HEK293 (cell line): Measurements from ENCODE around the gene IFI27L2.

ENCODE experiments used
- CTCF ChIA-PET: fragments of 350-600 bp; formaldehyde crosslinking; extraction: SDS; loops from one replicate; lab custom pipeline; 2021; ENCODE audit warnings: antibody characterized with exemption; lab: Yijun Ruan, JAX
- POLR2A ChIA-PET: fragments of 300-600 bp; formaldehyde crosslinking; extraction: SDS; loops from one replicate; lab custom pipeline; 2020; ENCODE audit warnings: antibody characterized with exemption, inconsistent platforms; lab: Yijun Ruan, JAX
- H3K27ac ChIP-seq: fragments of 200-500 bp; sonication (Bioruptor generic); 2 replicates; pipeline ENCODE4 v1.5.1; 2014; ENCODE audit warnings: low read depth, low read length, control low read depth, inconsistent platforms; ENCODE audit errors: extremely low read depth
- H3K36me3 ChIP-seq, 2 experiments: fragments of 200-500 bp in 1 of 2; sonication (Bioruptor generic) in 1 of 2; 1 replicate in 1 of 2; 2 replicates in 1 of 2; pipeline ENCODE4 v1.5.1; 2014 to 2017; ENCODE audit warnings: inconsistent platforms in 2 of 2, low read length in 2 of 2; ENCODE audit not compliant: control insufficient read depth in 2 of 2, insufficient read depth in 1 of 2
- H3K4me1 ChIP-seq: fragments of 200-500 bp; sonication (Bioruptor generic); 2 replicates; pipeline ENCODE4 v1.5.1; 2014; ENCODE audit warnings: mild to moderate bottlenecking, low read length, inconsistent platforms; ENCODE audit not compliant: control insufficient read depth, insufficient read depth
- H3K4me3 ChIP-seq: 2 replicates; pipeline ENCODE4 v1.5.1; 2011; ENCODE audit warnings: low read depth, mild to moderate bottlenecking, control low read depth, low read length, moderate library complexity
- H3K9me3 ChIP-seq: fragments of 200-500 bp; sonication (Bioruptor generic); 2 replicates; pipeline ENCODE4 v1.5.1; 2014; ENCODE audit warnings: low read depth, low read length, inconsistent platforms; ENCODE audit not compliant: control insufficient read depth, insufficient read depth
- BCL11B ChIP-seq: fragments of 450-650 bp; formaldehyde crosslinking; IDR thresholded peaks from 2 replicates; pipeline ENCODE4 v1.5.1; 2016; ENCODE audit warnings: low read depth, missing biosample characterization, missing genetic modification characterization
- FEZF1 ChIP-seq: fragments of 450-650 bp; formaldehyde crosslinking; IDR thresholded peaks from 2 replicates; pipeline ENCODE4 v1.5.1; 2016; ENCODE audit warnings: missing biosample characterization, missing genetic modification characterization
- GLI2 ChIP-seq: fragments of 450-650 bp; formaldehyde crosslinking; IDR thresholded peaks from 2 replicates; pipeline ENCODE4; 2017; ENCODE audit warnings: missing biosample characterization, missing genetic modification characterization, low read depth, borderline replicate concordance
- HOXD13 ChIP-seq: sonication (generic); formaldehyde crosslinking; IDR thresholded peaks from 2 replicates; pipeline ENCODE4 v1.8.0; 2022; ENCODE audit warnings: missing genetic modification reagents, borderline replicate concordance
- MZF1 ChIP-seq: fragments of 450-650 bp; formaldehyde crosslinking; IDR thresholded peaks from 2 replicates; pipeline ENCODE4 v1.5.1; 2017; ENCODE audit warnings: missing biosample characterization, missing genetic modification characterization, borderline replicate concordance
- OVOL3 ChIP-seq: fragments of 450-650 bp; formaldehyde crosslinking; IDR thresholded peaks from 2 replicates; pipeline ENCODE4 v1.5.1; 2016; ENCODE audit warnings: missing biosample characterization, missing genetic modification characterization
- SETDB1 ChIP-seq: IDR thresholded peaks from one replicate; pipeline ENCODE4 v1.6.1; 2017; ENCODE audit warnings: mild to moderate bottlenecking, low read length, moderate library complexity, mixed read lengths; ENCODE audit not compliant: insufficient read length
- ZBTB17 ChIP-seq: fragments of 450-650 bp; formaldehyde crosslinking; IDR thresholded peaks from 2 replicates; pipeline ENCODE4 v1.5.1; 2016; ENCODE audit warnings: missing biosample characterization, missing genetic modification characterization
- ZFP3 ChIP-seq: fragments of 450-650 bp; formaldehyde crosslinking; IDR thresholded peaks from 2 replicates; pipeline ENCODE4 v1.5.1; 2016; ENCODE audit warnings: low read depth, missing biosample characterization, missing genetic modification characterization
- ZNF324 ChIP-seq: fragments of 450-650 bp; formaldehyde crosslinking; IDR thresholded peaks from 2 replicates; pipeline ENCODE4 v1.5.1; 2016; ENCODE audit warnings: missing biosample characterization, missing genetic modification characterization
- ZNF423 ChIP-seq: fragments of 450-650 bp; formaldehyde crosslinking; IDR thresholded peaks from 2 replicates; pipeline ENCODE4 v1.5.1; 2016; ENCODE audit warnings: missing biosample characterization, missing genetic modification characterization
- ZNF473 ChIP-seq: fragments of 450-650 bp; formaldehyde crosslinking; IDR thresholded peaks from 2 replicates; pipeline ENCODE4 v1.5.1; 2017; ENCODE audit warnings: missing biosample characterization, missing genetic modification characterization
- ZNF571 ChIP-seq: fragments of 450-650 bp; formaldehyde crosslinking; IDR thresholded peaks from 2 replicates; pipeline ENCODE4 v1.5.0; 2017; ENCODE audit warnings: missing biosample characterization, missing genetic modification characterization
- ZNF585B ChIP-seq: fragments of 450-650 bp; formaldehyde crosslinking; IDR thresholded peaks from 2 replicates; pipeline ENCODE4 v1.5.1; 2016; ENCODE audit warnings: missing biosample characterization, missing genetic modification characterization
- ZNF707 ChIP-seq: fragments of 450-650 bp; formaldehyde crosslinking; IDR thresholded peaks from 2 replicates; pipeline ENCODE4 v1.5.1; 2016; ENCODE audit warnings: missing biosample characterization, missing genetic modification characterization
- TF ChIP-seq, protein P1 (sequence below): fragments of 450-650 bp; formaldehyde crosslinking; IDR thresholded peaks from 2 replicates; pipeline ENCODE4 v1.5.1; 2017; ENCODE audit warnings: missing biosample characterization, missing genetic modification characterization
- TF ChIP-seq, protein P2 (sequence below): fragments of 450-650 bp; formaldehyde crosslinking; IDR thresholded peaks from 2 replicates; pipeline ENCODE4 v1.5.1; 2016; ENCODE audit warnings: missing biosample characterization, missing genetic modification characterization
- TF ChIP-seq, protein P3 (sequence below): fragments of 450-650 bp; formaldehyde crosslinking; IDR thresholded peaks from 2 replicates; pipeline ENCODE4 v1.5.1; 2016; ENCODE audit warnings: missing biosample characterization, missing genetic modification characterization

Gene IFI27L2

DNA sequence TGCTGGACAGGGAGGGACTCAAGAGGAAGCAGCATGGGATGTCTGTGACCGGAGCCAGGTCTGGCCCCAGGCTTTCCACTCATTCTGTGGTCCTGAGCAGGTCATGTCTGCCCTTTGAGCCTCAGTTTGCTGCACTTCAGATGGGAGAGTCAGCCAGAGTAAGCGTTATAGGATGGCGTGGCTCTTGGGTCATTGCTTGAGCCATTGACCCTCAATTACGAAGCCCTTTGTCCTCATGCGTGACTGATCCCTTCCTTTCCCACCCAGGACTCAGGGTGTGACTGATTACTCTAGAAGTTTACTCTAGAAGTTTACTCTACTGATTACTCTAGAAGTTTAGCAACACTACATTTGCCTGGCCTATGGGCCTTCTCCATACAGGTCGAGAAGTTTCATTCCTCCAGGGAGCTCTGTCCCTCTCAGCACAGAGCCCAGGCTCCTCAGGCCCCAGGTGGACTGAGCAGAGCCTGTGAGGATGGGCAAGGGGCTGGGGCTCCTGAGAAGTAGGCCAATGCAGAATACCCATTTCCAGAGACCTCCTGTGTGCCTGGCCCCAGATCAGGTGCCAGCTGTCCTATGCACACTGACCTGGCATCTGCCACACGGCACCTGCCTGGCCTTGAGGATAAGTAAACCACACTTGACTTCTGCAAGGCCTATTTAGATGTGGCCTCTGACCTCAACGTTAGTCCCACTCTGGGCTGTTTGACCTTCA, 26.5 kb downstream of the IFI27L2 start (continued):
- TF ChIP-seq, protein P1, sequence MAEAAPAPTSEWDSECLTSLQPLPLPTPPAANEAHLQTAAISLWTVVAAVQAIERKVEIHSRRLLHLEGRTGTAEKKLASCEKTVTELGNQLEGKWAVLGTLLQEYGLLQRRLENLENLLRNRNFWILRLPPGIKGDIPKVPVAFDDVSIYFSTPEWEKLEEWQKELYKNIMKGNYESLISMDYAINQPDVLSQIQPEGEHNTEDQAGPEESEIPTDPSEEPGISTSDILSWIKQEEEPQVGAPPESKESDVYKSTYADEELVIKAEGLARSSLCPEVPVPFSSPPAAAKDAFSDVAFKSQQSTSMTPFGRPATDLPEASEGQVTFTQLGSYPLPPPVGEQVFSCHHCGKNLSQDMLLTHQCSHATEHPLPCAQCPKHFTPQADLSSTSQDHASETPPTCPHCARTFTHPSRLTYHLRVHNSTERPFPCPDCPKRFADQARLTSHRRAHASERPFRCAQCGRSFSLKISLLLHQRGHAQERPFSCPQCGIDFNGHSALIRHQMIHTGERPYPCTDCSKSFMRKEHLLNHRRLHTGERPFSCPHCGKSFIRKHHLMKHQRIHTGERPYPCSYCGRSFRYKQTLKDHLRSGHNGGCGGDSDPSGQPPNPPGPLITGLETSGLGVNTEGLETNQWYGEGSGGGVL (tag by site-specific recombination): no peak
- TF ChIP-seq BCL11B (tag by site-specific recombination) (no peak), HOXD13 (no peak), ZNF571 (no peak), ZNF473 (no peak), GLI2 (tag by site-specific recombination) (no peak), ZNF707 (tag by site-specific recombination) (no peak)
- TF ChIP-seq, protein P2, sequence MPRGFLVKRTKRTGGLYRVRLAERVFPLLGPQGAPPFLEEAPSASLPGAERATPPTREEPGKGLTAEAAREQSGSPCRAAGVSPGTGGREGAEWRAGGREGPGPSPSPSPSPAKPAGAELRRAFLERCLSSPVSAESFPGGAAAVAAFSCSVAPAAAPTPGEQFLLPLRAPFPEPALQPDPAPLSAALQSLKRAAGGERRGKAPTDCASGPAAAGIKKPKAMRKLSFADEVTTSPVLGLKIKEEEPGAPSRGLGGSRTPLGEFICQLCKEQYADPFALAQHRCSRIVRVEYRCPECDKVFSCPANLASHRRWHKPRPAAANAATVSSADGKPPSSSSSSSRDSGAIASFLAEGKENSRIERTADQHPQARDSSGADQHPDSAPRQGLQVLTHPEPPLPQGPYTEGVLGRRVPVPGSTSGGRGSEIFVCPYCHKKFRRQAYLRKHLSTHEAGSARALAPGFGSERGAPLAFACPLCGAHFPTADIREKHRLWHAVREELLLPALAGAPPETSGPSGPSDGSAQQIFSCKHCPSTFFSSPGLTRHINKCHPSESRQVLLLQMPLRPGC (tag by site-specific recombination): no peak
- TF ChIP-seq, protein P3, sequence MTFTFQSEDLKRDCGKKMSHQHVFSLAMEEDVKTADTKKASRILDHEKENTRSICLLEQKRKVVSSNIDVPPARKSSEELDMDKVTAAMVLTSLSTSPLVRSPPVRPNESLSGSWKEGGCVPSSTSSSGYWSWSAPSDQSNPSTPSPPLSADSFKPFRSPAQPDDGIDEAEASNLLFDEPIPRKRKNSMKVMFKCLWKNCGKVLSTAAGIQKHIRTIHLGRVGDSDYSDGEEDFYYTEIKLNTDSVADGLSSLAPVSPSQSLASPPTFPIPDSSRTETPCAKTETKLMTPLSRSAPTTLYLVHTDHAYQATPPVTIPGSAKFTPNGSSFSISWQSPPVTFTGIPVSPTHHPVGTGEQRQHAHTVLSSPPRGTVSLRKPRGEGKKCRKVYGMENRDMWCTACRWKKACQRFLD (tag by site-specific recombination): no peak

DNA sequence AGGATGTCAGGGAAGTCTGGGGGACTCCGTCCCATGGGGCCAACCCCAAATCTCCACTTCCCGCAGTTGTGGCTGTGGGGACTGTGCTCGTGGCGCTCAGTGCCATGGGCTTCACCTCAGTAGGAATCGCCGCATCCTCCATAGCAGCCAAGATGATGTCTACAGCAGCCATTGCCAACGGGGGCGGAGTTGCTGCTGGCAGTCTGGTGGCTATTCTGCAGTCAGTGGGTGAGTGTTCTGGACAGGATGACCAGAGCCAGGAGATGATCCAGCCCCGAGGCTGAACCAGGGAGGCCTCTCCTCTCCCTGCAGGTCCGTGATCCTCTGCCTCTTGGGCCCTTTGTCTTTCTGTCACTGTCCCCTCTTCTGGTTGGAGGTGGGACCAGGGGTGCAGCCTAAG, 27.7 kb downstream of the IFI27L2 start:
- peaks cover 0 to 33% of the 10 kb centered on the region in 2 experiments; a peak in 1 of 3 replicates for H3K36me3 ChIP-seq
- no peaks in the 10 kb centered on the region for H3K4me1 ChIP-seq
- H3K27ac ChIP-seq: no peak overlapping the region
- H3K9me3 ChIP-seq: no peaks in the 10 kb centered on the region
- TF ChIP-seq OVOL3 (tag by site-specific recombination) (no peak), ZNF571 (no peak), SETDB1 (no peak), ZBTB17 (no peak)
- CTCF ChIA-PET: no interaction called here
- H3K4me3 ChIP-seq: no peak overlapping the region
- POLR2A ChIA-PET: no interaction called here

DNA sequence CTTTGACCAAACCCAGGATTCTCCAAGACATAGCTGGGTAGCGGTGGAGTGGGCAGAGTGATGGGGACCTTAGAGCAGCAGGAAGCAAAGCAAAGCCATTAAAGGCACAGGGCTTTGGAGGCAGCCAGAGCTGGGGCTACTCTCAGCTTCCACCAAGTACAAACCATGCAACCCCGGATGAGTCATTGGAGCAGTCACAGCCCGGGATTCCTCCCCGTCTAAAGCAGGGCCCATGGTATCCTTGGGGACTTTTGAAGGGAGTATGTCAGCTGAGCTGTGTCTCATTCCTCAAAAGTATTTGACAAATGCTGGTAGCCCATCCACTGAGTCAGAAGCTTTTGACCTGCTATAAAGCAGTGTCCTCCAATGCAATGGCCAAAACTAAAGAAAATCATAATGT, 28.6 kb downstream of the IFI27L2 start:
- no peaks in the 10 kb centered on the region for H3K9me3 ChIP-seq
- no peak overlapping the region for H3K27ac ChIP-seq
- POLR2A ChIA-PET: interaction anchor here (0.9 kb wide), 1 partner anchor 20 kb away, joined by 4 read pairs; the partner anchor contains the start of genes DDX24 and IFI27L1
- TF ChIP-seq MZF1: no peak
- no peak for TF ChIP-seq FEZF1 (tag by site-specific recombination)
- no peak for TF ChIP-seq ZFP3
- no peak for TF ChIP-seq ZNF423 (tag by site-specific recombination)
- TF ChIP-seq ZNF585B: no peak
- no peak for TF ChIP-seq ZNF324
- CTCF ChIA-PET: interaction anchor here (1.0 kb wide), 1 partner anchor 36 kb away, joined by 3 read pairs; no protein-coding TSS in a partner anchor
- peaks cover 0 to 34% of the 10 kb centered on the region in 2 experiments; a peak in 1 of 3 replicates for H3K36me3 ChIP-seq
- no peaks in the 10 kb centered on the region for H3K4me1 ChIP-seq
- no peak overlapping the region for H3K4me3 ChIP-seq
